Hematopoietic multipotent progenitor cell treated with erythropoietin and hydrocortisone succinate and interleukin-3 and kit ligand, for 8 days (in vitro differentiated cells): Measurements from ENCODE around the gene CEP85L.

ENCODE experiments used
- DNase-seq: peaks from one replicate; pipeline ENCODE4 v3.0.0-alpha.2; 2015

CEP85L gene

DNA sequence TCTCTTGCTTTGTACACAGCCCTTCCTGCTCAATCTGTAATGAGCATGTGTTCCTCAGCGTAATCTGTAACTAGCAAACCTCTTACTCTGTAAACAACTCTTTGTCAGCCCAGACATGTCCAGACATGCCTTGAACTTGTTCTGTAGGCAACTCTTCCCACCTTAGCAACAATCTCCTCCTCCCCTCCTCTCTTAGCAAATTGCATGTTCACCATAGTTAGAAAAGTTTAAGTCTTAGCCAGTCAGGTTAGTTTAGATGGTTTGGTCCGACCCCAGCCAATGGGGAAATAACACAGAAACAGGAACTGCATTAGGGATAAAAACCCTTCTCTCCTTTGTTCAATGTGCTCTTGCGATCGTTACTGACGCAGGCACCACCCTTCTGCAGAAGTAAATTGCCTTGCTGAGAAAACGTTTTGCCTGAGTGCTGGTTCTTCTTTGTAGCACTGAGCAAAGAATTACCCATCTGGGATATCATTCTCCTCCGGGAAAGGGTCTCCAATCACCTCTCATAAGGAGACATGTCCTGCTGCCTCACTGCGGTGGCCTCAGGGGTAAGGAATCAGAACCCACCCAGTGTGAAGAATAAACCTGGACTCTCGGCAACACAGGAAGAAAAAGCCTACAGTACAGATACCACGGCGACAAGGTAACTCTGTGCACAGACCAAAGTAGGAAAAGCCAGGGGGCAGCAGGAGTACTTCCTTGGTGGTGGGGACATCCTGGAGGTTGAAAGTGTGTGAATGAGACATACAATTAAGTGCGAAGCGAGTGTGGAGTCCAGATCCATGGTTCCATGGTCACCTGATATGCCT, 77.1 kb downstream of the CEP85L start:
- DNase-seq: peak; percentile 16

- DNase-seq: no peak
These were observed 80.3 kb downstream of the CEP85L start for GRCh38 chr6:118571121-118571520.

- DNase-seq: no peak
These were observed 81.9 kb downstream of the CEP85L start for GRCh38 chr6:118569498-118569897.

GRCh38 chr6:118567974-118568373, 83.4 kb downstream of the CEP85L start:
- no peak for DNase-seq

DNA sequence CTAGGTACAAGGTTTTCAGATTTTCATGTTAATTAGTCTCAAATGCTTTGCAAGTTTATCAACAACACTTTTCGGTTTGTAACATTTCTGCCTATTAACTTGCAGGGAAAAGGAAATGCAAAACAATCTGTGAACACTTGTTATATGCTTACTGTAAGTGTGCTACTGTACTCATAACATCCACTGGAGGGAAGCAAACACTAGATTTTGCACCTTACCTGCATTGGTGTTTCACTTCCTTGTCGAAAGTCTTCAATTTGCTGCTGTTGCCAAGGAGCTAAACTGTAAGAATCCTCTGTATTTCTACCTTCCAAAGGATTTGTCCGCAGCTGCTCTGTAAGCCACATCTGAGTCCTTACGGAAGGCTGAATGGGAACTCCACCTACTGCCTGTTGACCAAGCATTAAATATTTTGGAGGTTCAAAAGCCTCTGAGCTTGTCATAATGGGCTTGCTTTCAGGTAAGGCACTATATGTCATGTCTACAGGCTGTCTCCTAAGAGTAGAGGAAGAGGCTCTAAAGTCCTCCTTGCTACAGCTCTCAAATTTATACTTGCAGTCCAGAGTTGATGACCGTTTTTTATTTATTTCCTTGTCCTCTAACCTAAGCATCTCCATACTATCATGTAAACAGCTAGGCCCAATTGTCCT, 86.0 kb downstream of the CEP85L start:
- peak; percentile 50 for DNase-seq

DNA sequence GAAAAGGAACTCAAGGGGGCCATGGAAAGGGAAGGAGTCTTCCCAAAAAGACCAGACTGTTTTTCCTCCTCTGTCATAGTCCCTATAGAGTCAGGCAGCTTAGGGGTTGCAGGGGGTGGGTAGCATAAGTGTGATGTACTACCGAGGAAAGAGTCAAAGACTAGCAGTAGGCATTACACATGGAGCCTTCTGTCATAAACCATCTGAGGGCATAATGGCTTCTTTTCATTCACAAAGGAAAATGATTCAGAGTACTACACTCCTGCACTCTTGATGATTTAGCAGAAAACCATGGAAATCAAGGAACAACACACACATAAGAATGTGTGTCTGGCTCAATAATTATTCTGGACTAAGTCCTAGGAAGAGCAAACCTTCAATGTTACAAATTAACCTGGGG, 88.4 kb downstream of the CEP85L start:
- DNase-seq: no peak

DNA sequence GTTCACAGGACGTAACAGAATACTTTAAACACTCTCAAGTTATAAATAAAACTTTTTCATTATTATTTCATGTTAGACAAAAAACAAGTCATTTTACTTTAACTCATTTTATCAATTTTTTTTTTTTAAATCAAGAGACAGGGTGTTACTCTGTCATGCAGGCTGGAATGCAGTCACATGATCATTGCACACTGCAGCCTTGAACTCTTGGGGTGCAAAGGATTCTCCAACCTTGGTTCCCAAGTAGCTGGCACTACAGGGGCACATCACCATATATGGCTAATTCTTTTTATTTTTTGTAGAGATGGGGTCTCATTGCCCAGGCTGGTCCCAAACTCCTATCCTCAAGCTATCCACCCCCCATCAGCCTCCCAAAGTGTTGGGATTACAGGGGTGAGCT, 89.1 kb downstream of the CEP85L start:
- DNase-seq: no peak

DNA sequence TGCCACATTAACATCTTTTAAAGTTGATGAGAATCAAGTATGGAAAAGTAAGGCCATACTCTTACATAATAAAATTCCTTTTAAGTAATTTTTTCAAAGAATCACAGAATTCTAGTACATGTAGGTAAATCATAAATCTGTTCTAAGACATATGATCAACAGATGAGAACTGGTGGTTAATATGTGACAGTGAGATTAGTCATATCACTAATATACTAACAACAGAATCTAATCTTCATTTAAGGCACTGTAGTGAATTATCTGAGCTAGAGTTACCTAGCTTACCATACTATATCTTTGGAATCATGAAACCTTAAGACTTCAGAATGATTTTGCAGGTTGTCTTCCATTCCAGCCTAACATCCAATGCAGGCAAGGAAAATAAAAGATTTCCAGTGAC, 91.7 kb downstream of the CEP85L start:
- no peak for DNase-seq

- peak; percentile 2 for DNase-seq
These were observed 92.8 kb downstream of the CEP85L start for GRCh38 chr6:118558464-118559217.

DNA sequence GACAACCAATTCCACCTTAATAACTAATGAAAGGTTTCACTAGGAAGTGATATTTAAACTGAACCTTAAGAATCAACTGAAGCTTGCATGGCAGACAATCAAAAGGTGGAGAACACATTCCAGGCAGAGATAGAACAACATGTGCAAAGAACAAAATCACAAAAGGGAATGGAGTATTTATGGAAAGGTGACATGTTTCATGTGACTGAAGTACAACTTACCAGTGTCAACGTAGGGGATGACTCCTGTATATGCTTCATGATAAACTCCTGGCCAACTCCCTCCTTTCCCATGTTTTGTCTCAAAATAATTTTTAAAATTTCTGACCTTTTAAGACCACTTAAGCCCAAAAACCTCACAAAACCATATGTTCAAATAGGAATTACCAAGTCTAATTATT, 96.7 kb downstream of the CEP85L start:
- DNase-seq: no peak

DNA sequence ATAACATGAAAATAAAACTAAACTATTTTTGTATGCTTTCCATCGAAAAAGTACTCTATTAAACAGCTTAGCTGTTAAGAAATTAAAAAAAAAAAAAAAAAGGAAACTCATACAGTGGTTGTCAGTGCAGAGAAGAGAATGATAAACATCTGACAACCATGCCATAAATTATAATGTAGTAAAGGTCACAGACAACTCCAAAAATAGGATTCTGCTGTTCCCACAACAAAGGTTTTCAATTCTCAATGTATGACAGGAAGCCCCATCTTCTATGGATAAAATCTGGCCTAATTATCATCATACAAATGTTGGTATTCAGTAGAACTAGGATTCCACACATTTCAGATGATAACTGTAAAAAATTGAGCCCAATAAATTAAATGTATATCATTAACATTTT, 98.3 kb downstream of the CEP85L start:
- no peak for DNase-seq

DNA sequence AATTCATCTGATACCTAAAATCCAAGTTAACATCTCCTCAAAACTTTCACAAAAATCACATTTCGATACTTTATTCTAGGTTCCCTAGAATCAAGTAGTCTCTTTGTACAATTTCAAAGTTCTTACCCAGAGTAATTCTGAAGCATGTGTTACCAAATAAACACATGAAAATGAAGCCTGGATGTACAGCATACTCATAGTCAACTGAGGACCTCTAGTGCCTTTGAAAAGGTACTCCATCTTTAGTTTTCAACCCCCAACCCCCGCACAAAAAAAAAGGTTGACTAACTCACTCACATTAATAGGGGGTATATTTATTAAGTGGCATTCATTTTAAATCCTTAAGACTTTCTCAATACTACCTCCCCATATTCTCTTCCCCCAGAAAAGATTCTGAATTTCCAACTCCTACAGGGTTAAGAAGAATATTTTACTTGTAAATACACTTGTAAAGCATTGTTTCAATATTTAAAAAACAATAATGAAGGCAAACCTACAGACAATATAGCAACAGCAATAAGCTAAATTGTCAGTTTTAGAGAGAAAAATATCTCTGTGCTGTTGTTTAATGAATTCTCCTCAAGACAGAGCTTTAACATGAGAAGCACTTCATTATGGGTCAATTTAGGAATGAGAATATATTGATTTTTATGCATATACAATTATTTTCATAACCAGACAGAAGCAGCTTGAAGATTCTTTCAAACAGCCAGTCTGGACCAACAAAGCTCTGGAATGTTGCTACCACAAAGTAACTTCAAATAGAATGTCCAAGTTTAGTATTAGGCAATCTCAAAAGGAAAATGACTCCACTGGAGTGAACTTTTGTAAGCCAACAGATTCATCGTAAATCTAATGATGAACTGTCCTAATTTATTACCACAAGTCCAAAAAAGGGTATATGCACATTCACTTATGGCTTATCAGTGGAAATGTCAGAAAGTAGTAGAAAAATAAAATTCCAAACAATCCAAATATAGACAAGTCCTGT, 100.0 kb downstream of the CEP85L start:
- peak; percentile 57 for DNase-seq

GRCh38 chr6:118548613-118549012, 102.8 kb downstream of the CEP85L start:
- no peak for DNase-seq

- DNase-seq: no peak
These were observed 103.3 kb downstream of the CEP85L start, which contains the start of gene PLN for GRCh38 chr6:118548136-118548535. Gene PLN, plus strand, starts transcription at chr6:118548296. Its CDS starts 10,626 bp downstream, at chr6:118558922.

DNA sequence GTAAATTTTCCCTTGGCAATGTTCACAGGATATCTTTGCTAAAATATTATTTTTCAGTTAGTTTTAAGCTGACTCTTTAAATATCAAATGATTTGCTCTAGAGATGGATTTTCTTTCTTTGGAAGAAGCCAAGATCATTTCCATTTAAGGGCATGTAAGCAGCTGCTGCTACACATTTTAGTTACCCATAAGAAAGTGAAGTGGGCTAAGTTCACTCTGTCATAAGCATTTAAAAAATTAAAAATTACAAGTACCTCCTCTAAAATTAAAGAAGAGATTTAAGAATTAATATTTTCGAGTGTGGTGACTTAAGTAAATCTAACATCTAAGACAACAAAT, 104.5 kb downstream of the CEP85L start:
- DNase-seq: no peak

GRCh38 chr6:118546164-118546879, 105.1 kb downstream of the CEP85L start:
- DNase-seq: no peak

DNA sequence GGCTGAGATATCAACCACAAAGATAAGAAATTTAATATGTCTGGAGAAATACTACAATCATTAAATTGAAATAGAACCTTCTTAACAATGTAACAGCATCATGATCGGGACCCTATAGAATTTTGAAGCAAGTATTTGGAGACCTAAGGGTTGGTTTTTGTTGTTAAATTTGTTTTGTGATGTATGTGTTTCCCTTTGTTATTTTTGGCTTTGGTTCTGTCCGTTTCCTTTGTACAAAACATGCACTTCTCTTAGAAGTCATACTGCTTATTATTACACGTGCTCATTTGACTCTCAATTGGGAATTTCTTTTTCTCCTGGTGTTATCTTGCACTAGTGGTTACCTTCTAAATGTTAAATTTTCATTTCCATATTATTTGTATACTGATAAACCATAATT, 107.3 kb downstream of the CEP85L start:
- DNase-seq: no peak

DNA sequence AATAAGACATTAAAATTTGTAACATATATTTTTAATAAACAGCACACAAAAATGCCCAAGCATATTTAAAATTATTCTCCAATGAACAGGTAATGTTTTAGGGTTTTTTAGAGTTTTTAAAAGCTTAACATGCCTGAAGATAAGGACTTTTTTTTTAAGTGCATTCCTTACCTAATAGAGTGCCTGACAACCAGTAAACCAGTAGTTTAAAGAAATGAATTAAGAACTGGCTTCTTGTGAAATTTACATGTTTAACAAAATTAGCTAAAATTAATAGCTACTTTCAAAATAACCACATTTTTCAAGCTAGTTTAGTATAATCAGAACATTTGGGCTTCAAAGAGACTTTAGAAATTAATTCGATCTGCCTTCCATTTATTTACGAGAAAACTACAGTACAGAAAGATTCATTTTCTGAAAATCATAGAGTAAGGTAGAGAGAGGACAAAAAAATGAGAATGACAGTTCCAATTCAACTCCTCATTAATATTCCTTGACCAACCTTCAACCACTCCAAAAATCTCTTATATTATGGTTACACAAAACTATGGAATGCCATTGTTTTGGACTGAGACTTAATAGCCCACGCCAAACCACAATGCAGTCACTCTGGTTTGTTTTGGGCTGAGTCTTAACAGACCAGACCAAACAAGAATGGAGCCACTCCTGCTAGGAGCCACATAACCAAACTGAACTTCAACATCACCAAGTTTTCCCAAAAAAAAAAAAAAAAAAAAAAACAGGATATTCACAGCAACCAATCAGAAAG, 109.0 kb downstream of the CEP85L start:
- no peak for DNase-seq

DNA sequence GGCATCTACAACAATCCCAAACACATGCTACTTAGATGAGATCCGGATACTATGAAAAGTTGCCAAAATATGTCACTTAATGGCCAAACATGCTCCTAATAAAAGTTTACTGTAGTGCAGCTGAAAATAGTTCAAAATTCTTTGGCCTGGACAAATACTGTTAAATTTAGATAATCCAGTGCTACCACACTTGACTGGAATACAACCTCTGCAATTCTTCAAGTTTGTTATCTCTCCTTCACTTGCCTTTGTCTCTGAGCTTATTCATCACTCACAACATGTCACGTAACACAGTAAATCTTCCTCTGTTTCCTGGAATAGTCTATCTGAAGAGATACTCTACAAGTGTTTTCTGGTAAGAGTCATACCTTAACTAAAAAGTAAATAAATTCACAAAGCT, 113.8 kb downstream of the CEP85L start:
- DNase-seq: peak; percentile 16

DNA sequence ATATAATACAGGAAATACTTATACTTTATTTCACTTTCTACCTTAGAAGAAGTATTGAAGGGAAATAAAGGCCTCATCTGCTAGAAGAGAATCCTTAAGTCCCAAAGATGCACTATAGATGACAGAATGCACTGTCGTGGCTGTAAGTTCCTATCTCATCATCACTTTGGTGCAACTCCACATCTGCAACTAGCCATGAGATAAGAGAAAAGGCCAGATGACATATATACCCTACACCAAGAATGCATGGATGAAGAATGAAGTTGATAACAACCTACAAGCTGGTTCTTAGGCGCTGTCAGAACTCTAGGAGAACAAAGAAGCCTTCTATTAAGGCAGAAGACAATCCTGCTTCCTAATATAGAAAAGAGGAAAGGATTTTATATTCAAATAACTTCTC, 114.9 kb downstream of the CEP85L start:
- peak; percentile 14 for DNase-seq
